HepG2 (cell line): Measurements from ENCODE around the gene CACNA1D. TPM values are rescaled to one million over a fixed set of nuclear protein-coding genes. Genes with fewer than 3 reads are reported as not detected.

Source experiments
- ARID3A ChIP-seq: IDR thresholded peaks from 2 replicates; pipeline ENCODE4 v1.6.1; 2012; ENCODE audit warnings: low read depth, low read length, improper control_type of control experiment
- ATF7-NPFF ChIP-seq: sonication (generic); formaldehyde crosslinking; IDR thresholded peaks from 2 replicates; pipeline ENCODE4 v1.8.1; 2023; ENCODE audit warnings: mild to moderate bottlenecking, low read depth, missing genetic modification reagents, moderate library complexity
- BCL6 ChIP-seq: IDR thresholded peaks from 2 replicates; pipeline ENCODE4 v1.6.1; 2016; ENCODE audit warnings: missing genetic modification reagents, missing compliant biosample characterization
- ELK4 ChIP-seq: sonication (generic); formaldehyde crosslinking; IDR thresholded peaks from 2 replicates; pipeline ENCODE4 v1.9.0; 2021; ENCODE audit warnings: missing genetic modification reagents, borderline replicate concordance
- FOXA3 ChIP-seq: IDR thresholded peaks from 2 replicates; pipeline ENCODE4 v1.6.1; 2016; ENCODE audit warnings: missing genetic modification reagents, missing compliant biosample characterization
- FOXO1 ChIP-seq: sonication (generic); formaldehyde crosslinking; IDR thresholded peaks from 2 replicates; pipeline ENCODE4 v1.4.0; 2020; ENCODE audit warnings: missing genetic modification reagents
- MAF1 ChIP-seq: sonication (generic); formaldehyde crosslinking; IDR thresholded peaks from 2 replicates; pipeline ENCODE4 v1.5.0; 2020; ENCODE audit warnings: missing genetic modification reagents, borderline replicate concordance
- NFATC3 ChIP-seq: sonication (generic); formaldehyde crosslinking; IDR thresholded peaks from 2 replicates; pipeline ENCODE4 v1.5.1; 2020; ENCODE audit warnings: mild to moderate bottlenecking, missing genetic modification reagents
- NFRKB ChIP-seq: fragments of 450-650 bp; IDR thresholded peaks from 2 replicates; pipeline ENCODE4 v1.6.1; 2017
- PTBP1 ChIP-seq: fragments of 200-400 bp; formaldehyde crosslinking; IDR thresholded peaks from 2 replicates; pipeline ENCODE4 v1.6.1; 2018; ENCODE audit warnings: low read length, low read depth; ENCODE audit not compliant: poor library complexity, severe bottlenecking
- RBAK ChIP-seq: sonication (generic); formaldehyde crosslinking; IDR thresholded peaks from 2 replicates; pipeline ENCODE4 v1.5.1; 2020; ENCODE audit warnings: mild to moderate bottlenecking, missing genetic modification reagents
- RXRA ChIP-seq: sonication (generic); formaldehyde crosslinking; IDR thresholded peaks from 2 replicates; pipeline ENCODE4 v1.5.1; 2020; ENCODE audit warnings: missing genetic modification reagents
- SIN3B ChIP-seq: fragments of 150-350 bp; IDR thresholded peaks from 2 replicates; pipeline ENCODE4 v1.6.1; 2014; ENCODE audit warnings: low read length
- SP2 ChIP-seq: sonication (generic); formaldehyde crosslinking; IDR thresholded peaks from 2 replicates; pipeline ENCODE4 v1.5.1; 2020; ENCODE audit warnings: mild to moderate bottlenecking, missing genetic modification reagents
- TEAD3 ChIP-seq: optimal IDR thresholded peaks from 2 replicates; pipeline ENCODE3; 2016; ENCODE audit warnings: borderline replicate concordance
- TRIM24 ChIP-seq: sonication (generic); formaldehyde crosslinking; IDR thresholded peaks from 2 replicates; pipeline ENCODE4 v1.8.0; 2022; ENCODE audit warnings: mild to moderate bottlenecking, missing genetic modification reagents
- ZEB1 ChIP-seq: IDR thresholded peaks from 2 replicates; pipeline ENCODE4 v1.6.1; 2012; ENCODE audit warnings: mild to moderate bottlenecking, low read depth, inconsistent platforms; ENCODE audit not compliant: insufficient replicate concordance
- ZNF335 ChIP-seq: sonication (generic); formaldehyde crosslinking; IDR thresholded peaks from 2 replicates; pipeline ENCODE4 v1.4.0; 2020; ENCODE audit warnings: missing genetic modification reagents
- ZNF547 ChIP-seq: sonication (generic); formaldehyde crosslinking; IDR thresholded peaks from 2 replicates; pipeline ENCODE4 v1.5.1; 2020; ENCODE audit warnings: mild to moderate bottlenecking, missing genetic modification reagents
- ZNF776 ChIP-seq: sonication (generic); formaldehyde crosslinking; IDR thresholded peaks from 2 replicates; pipeline ENCODE4 v1.4.0; 2020; ENCODE audit warnings: mild to moderate bottlenecking, missing genetic modification reagents
- ZNF782 ChIP-seq: sonication (generic); formaldehyde crosslinking; IDR thresholded peaks from 2 replicates; pipeline ENCODE4 v1.4.0; 2020; ENCODE audit warnings: missing genetic modification reagents, mild to moderate bottlenecking, borderline replicate concordance
- ZSCAN9 ChIP-seq: IDR thresholded peaks from 2 replicates; pipeline ENCODE4 v1.6.1; 2016; ENCODE audit warnings: borderline replicate concordance
- polyA plus RNA-seq, 8 experiments: library from polyadenylated mRNA; depleted of rRNA in 3 of 8; stranded (reverse) in 7 of 8; unstranded in 1 of 8; fragments of >200 nt; fragmentation: Illumina TruSeq in 4 of 8; extraction: Trizol in 4 of 8; gene quantifications; 2 replicates each; pipeline versions ENCODE4 v1.2.1 to v1.2.3, GENCODE V29; 2011 to 2016; ENCODE audit warnings: low read depth in 4 of 8, missing spikeins in 1 of 8, mixed read lengths in 1 of 8; ENCODE audit not compliant: insufficient read depth in 1 of 8
- total RNA-seq, 5 experiments: library from RNA; depleted of rRNA; stranded (reverse); fragments of >200 nt; fragmentation: Illumina TruSeq; extraction: Trizol; gene quantifications; 2 replicates each; pipeline ENCODE4 v1.2.3, GENCODE V29; 2016; ENCODE audit warnings: low read depth in 1 of 5
- TF ChIP-seq, protein P1 (sequence below): sonication (generic); formaldehyde crosslinking; IDR thresholded peaks from 2 replicates; pipeline ENCODE4 v1.5.1; 2020; ENCODE audit warnings: mild to moderate bottlenecking, missing genetic modification reagents, moderate library complexity
- TF ChIP-seq, protein P2 (sequence below): sonication (generic); formaldehyde crosslinking; IDR thresholded peaks from 2 replicates; pipeline ENCODE4 v1.4.0; 2020; ENCODE audit warnings: mild to moderate bottlenecking, missing genetic modification reagents

Gene CACNA1D
- total and polyA plus RNA-seq, 2 of the 13 experiments (the other 11 are each of a cell fraction or from before 2014, with no cell fraction given) = 0.26 to 0.38 TPM

DNA sequence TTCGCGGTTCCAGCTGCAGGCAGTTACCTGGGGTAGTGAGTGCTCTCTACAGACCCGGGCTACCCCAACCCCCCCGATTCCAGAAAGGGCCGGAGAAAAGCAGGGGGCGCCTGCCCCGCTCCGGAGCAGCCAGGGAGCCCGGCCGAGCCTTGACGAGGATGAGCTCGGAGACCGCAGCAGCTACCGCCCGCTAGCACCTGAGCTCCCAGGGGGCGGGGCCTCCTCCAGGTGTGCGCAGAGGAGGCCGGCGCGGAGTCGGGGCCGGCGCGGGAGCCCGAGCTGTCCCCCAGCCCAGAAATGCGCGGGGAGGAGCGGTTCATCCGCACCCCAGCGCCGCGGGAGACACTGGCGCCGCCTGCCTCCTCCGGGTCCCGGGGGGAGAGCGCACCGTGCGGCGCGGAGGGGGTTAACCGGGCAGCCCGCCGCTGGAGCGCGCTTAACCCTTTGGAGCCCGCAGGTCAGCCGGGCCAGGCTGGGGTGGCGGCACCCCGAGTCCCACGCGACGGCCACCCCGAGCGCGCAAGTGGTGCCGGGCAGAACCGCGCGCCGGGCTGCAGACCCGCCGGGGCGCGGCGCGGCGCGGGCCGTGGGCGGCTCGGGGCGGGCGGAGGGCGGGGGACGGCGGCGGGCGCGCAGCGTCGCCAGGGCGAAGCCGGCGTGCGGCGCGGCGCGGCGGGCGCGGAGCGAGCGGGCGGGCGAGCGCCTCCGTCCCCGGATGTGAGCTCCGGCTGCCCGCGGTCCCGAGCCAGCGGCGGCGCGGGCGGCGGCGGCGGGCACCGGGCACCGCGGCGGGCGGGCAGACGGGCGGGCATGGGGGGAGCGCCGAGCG, at the start of gene CACNA1D (continued):
- TF ChIP-seq, protein P1, sequence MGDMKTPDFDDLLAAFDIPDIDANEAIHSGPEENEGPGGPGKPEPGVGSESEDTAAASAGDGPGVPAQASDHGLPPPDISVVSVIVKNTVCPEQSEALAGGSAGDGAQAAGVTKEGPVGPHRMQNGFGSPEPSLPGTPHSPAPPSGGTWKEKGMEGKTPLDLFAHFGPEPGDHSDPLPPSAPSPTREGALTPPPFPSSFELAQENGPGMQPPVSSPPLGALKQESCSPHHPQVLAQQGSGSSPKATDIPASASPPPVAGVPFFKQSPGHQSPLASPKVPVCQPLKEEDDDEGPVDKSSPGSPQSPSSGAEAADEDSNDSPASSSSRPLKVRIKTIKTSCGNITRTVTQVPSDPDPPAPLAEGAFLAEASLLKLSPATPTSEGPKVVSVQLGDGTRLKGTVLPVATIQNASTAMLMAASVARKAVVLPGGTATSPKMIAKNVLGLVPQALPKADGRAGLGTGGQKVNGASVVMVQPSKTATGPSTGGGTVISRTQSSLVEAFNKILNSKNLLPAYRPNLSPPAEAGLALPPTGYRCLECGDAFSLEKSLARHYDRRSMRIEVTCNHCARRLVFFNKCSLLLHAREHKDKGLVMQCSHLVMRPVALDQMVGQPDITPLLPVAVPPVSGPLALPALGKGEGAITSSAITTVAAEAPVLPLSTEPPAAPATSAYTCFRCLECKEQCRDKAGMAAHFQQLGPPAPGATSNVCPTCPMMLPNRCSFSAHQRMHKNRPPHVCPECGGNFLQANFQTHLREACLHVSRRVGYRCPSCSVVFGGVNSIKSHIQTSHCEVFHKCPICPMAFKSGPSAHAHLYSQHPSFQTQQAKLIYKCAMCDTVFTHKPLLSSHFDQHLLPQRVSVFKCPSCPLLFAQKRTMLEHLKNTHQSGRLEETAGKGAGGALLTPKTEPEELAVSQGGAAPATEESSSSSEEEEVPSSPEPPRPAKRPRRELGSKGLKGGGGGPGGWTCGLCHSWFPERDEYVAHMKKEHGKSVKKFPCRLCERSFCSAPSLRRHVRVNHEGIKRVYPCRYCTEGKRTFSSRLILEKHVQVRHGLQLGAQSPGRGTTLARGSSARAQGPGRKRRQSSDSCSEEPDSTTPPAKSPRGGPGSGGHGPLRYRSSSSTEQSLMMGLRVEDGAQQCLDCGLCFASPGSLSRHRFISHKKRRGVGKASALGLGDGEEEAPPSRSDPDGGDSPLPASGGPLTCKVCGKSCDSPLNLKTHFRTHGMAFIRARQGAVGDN = peak; percentile 54
- TF ChIP-seq ATF7-NPFF (CRISPR knock-in tag) (no peak), ELK4 (CRISPR knock-in tag) (no peak), NFRKB (no peak), MAF1 (CRISPR knock-in tag) (no peak), FOXA3 (CRISPR knock-in tag) (no peak), NFATC3 (CRISPR knock-in tag) (no peak), PTBP1 (no peak), RBAK (CRISPR knock-in tag) (no peak), ZNF547 (CRISPR knock-in tag) (0 out of 2 replicates have a peak, but pooled peaks have one; percentile 35), ZEB1 (peak; percentile 96), ZNF782 (CRISPR knock-in tag) (no peak), SP2 (CRISPR knock-in tag) (no peak), ZNF335 (CRISPR knock-in tag) (no peak), ZNF776 (CRISPR knock-in tag) (no peak; the same call in 1 of the 2 replicates), TEAD3 (no peak), ZSCAN9 (CRISPR knock-in tag) (no peak), RXRA (CRISPR knock-in tag) (0 out of 2 replicates have a peak, but pooled peaks have one; percentile 20), FOXO1 (no peak), TRIM24 (no peak), SIN3B (no peak), BCL6 (no peak), ARID3A (no peak)
- TF ChIP-seq, protein P2, sequence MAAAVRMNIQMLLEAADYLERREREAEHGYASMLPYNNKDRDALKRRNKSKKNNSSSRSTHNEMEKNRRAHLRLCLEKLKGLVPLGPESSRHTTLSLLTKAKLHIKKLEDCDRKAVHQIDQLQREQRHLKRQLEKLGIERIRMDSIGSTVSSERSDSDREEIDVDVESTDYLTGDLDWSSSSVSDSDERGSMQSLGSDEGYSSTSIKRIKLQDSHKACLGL (CRISPR knock-in tag) = 0 out of 2 replicates have a peak, but pooled peaks have one; percentile 39
